ENCODE measurements around the gene HSD17B8. TPM values are rescaled to one million over a fixed set of nuclear protein-coding genes. Genes with fewer than 3 reads are reported as not detected.

HSD17B8 gene
- total RNA-seq, 1 experiment from 2014 or later = 7.4 TPM

- in situ Hi-C loops (cut with HindIII; ENCODE audit: low pct_unique_long_range_greater_than_20kb, low sequenced_read_pairs) = no loop called here
- Histone ChIP-seq H3K27ac (ENCODE audit: low read length) (peak overlapping the region; percentile 93), H3K36me3 (ENCODE audit: control insufficient read depth, insufficient read depth, low read length) (peaks cover 13% of the 10 kb centered on the region), H3K9me3 (ENCODE audit: control insufficient read depth, insufficient read depth, low read depth, low read length) (no peaks in the 10 kb centered on the region), H3K4me3 (ENCODE audit: low read depth in 2 of 2, low read length in 2 of 2) (peak overlapping the region; percentile 68 to 100), H3K4me1 (ENCODE audit: control insufficient read depth, insufficient read depth, low read length) (peaks cover 52% of the 10 kb centered on the region), H3K27me3 (ENCODE audit: control insufficient read depth, insufficient read depth, low read length) (no peaks in the 10 kb centered on the region)
- POLR2A ChIA-PET = no interaction called here
- intact Hi-C loops (cut with micrococcal nuclease; ENCODE audit: unreplicated experiment) = no loop called here
- TF ChIP-seq REST (IDR thresholded peaks at IDR 0.05; ENCODE audit: insufficient read depth in 1 of 2, low read depth in 2 of 2, low read length in 1 of 2) (no peak), TCF7L2 (IDR thresholded peaks at IDR 0.05; ENCODE audit: low read depth, low read length) (no peak), CTCF (IDR thresholded peaks at IDR 0.05) (no peak), POLR2AphosphoS5 (IDR thresholded peaks at IDR 0.05; ENCODE audit: low read depth, low read length) (no peak), SIN3A (IDR thresholded peaks at IDR 0.05; ENCODE audit: borderline replicate concordance, insufficient read depth, low read depth, low read length) (no peak)
- CTCF ChIA-PET = no interaction called here
- ATAC-seq = no peak
- DNase-seq (ENCODE audit: low read depth, low spot score) = no peak
- BruUV-seq (replicated peaks) = no TSS peak
Measured at GRCh38 chr6:33201935-33202334, 2.5 kb upstream of the HSD17B8 start.

GRCh38 chr6:33202799-33203198 lies 1.7 kb upstream of the HSD17B8 start:
- Histone ChIP-seq H3K36me3 (ENCODE audit: control insufficient read depth, insufficient read depth, low read length) (peaks cover 13% of the 10 kb centered on the region), H3K27ac (ENCODE audit: low read length) (no peak overlapping the region; the same call in 1 of the 2 replicates), H3K4me1 (ENCODE audit: control insufficient read depth, insufficient read depth, low read length) (peaks cover 48% of the 10 kb centered on the region), H3K27me3 (ENCODE audit: control insufficient read depth, insufficient read depth, low read length) (no peaks in the 10 kb centered on the region), H3K4me3 (ENCODE audit: low read depth in 2 of 2, low read length in 2 of 2) (no peak overlapping the region), H3K9me3 (ENCODE audit: control insufficient read depth, insufficient read depth, low read depth, low read length) (no peaks in the 10 kb centered on the region)
- no peak for ATAC-seq
- ChIA-PET CTCF (no interaction called here), POLR2A (interaction anchor here (0.8 kb wide), 1 partner anchor 12 kb away, joined by 3 read pairs; no protein-coding TSS in a partner anchor)
- BruUV-seq (replicated peaks) = no TSS peak
- no peak for DNase-seq (ENCODE audit: low read depth, low spot score)
- in situ Hi-C loops (cut with HindIII; ENCODE audit: low pct_unique_long_range_greater_than_20kb, low sequenced_read_pairs) = no loop called here
- intact Hi-C loops (cut with micrococcal nuclease; ENCODE audit: unreplicated experiment) = no loop called here
- TF ChIP-seq TCF7L2 (IDR thresholded peaks at IDR 0.05; ENCODE audit: low read depth, low read length) (no peak), POLR2AphosphoS5 (IDR thresholded peaks at IDR 0.05; ENCODE audit: low read depth, low read length) (no peak), CTCF (IDR thresholded peaks at IDR 0.05) (no peak), SIN3A (IDR thresholded peaks at IDR 0.05; ENCODE audit: borderline replicate concordance, insufficient read depth, low read depth, low read length) (no peak), REST (IDR thresholded peaks at IDR 0.05; ENCODE audit: insufficient read depth in 1 of 2, low read depth in 2 of 2, low read length in 1 of 2) (no peak)
